ENCODE measurements around the gene USP12.

DNA sequence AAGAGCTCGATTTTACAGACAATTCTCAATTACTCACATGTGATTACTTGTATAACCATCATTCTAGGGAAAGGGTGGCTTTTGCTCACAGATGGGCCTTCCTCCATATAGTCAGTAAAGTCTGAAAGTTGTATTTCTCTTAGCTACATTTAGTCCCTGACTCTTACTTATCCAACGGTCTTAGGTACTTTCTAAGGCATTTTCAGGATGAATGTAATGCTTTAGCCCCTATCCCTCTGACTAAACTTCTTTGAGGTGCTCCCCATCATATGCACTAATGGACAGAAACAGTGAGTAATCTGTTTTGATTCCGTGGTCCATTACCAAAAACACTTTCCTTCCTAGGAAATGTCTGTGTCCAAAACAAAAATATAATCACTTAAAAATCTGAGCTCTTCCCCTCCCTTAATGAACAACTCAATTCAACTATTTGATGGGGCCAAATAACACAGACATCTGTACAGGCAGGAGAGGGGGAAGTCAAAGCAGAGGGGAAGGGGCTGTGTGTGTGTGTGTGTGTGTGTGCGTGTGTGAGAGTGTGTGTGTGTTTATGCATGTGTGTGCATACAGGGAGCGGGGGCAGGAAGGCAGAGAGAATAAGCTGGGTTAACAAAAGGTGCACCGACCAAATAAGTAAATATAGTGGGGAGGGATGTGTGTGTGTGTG is 84.9 kb downstream of the USP12 start:
- no peak for TF ChIP-seq EZH2phosphoT487 (IDR thresholded peaks at IDR 0.05; ENCODE audit: borderline replicate concordance, low read depth, low read length)
- TF ChIP-seq, protein P1, sequence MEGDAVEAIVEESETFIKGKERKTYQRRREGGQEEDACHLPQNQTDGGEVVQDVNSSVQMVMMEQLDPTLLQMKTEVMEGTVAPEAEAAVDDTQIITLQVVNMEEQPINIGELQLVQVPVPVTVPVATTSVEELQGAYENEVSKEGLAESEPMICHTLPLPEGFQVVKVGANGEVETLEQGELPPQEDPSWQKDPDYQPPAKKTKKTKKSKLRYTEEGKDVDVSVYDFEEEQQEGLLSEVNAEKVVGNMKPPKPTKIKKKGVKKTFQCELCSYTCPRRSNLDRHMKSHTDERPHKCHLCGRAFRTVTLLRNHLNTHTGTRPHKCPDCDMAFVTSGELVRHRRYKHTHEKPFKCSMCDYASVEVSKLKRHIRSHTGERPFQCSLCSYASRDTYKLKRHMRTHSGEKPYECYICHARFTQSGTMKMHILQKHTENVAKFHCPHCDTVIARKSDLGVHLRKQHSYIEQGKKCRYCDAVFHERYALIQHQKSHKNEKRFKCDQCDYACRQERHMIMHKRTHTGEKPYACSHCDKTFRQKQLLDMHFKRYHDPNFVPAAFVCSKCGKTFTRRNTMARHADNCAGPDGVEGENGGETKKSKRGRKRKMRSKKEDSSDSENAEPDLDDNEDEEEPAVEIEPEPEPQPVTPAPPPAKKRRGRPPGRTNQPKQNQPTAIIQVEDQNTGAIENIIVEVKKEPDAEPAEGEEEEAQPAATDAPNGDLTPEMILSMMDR (conservative IDR thresholded peaks at IDR 0.05; ENCODE audit: low read length), result no peak
